Mesendoderm (in vitro differentiated cells): ENCODE measurements around the gene TSPEAR.

ENCODE experiments used
- DNase-seq: peaks from one replicate; pipeline ENCODE4 v3.0.0; 2013
- H2AK5ac ChIP-seq: 2 replicates; pipeline ENCODE4 v1.6.1; 2013; ENCODE audit warnings: low read length, inconsistent platforms
- H2BK120ac ChIP-seq: 2 replicates; pipeline ENCODE4 v1.6.1; 2013; ENCODE audit warnings: low read depth, mild to moderate bottlenecking, low read length, moderate library complexity, mixed read lengths
- H2BK15ac ChIP-seq: replicated peaks from 2 replicates; pipeline ENCODE4 v1.6.1; 2013; ENCODE audit warnings: low read depth, mild to moderate bottlenecking, moderate library complexity
- H2BK5ac ChIP-seq: 2 replicates; pipeline ENCODE4 v1.6.1; 2013; ENCODE audit warnings: low read length, inconsistent platforms
- H3K18ac ChIP-seq: 2 replicates; pipeline ENCODE4 v1.6.1; 2013; ENCODE audit warnings: mild to moderate bottlenecking, low read length, mixed read lengths
- H3K23ac ChIP-seq: one replicate; pipeline ENCODE4 v1.6.1; 2013; ENCODE audit warnings: low read length
- H3K27ac ChIP-seq: 2 replicates; pipeline ENCODE4 v1.5.1; 2013; ENCODE audit warnings: low read depth, mild to moderate bottlenecking, inconsistent platforms, low read length, moderate library complexity
- H3K27me3 ChIP-seq: 2 replicates; pipeline ENCODE4 v1.6.1; 2013; ENCODE audit warnings: low read length, control low read depth, mild to moderate bottlenecking, inconsistent platforms; ENCODE audit not compliant: insufficient read depth, poor library complexity
- H3K36me3 ChIP-seq: 2 replicates; pipeline ENCODE4 v1.6.1; 2013; ENCODE audit warnings: low read length, inconsistent platforms; ENCODE audit not compliant: control insufficient read depth, insufficient read depth
- H3K4ac ChIP-seq: one replicate; pipeline ENCODE4 v1.6.1; 2013; ENCODE audit warnings: low read depth, mild to moderate bottlenecking, low read length, moderate library complexity
- H3K4me1 ChIP-seq: 2 replicates; pipeline ENCODE4 v1.6.1; 2013; ENCODE audit warnings: low read depth, low read length, inconsistent platforms; ENCODE audit not compliant: control insufficient read depth
- H3K4me2 ChIP-seq: 2 replicates; pipeline ENCODE4 v1.6.1; 2013; ENCODE audit warnings: low read length
- H3K4me3 ChIP-seq: 2 replicates; pipeline ENCODE4 v1.5.1; 2013; ENCODE audit warnings: mild to moderate bottlenecking, low read length
- H3K56ac ChIP-seq: one replicate; pipeline ENCODE4 v1.6.1; 2013; ENCODE audit warnings: low read length
- H3K79me1 ChIP-seq: 2 replicates; pipeline ENCODE4 v1.6.1; 2013; ENCODE audit warnings: low read length, inconsistent platforms
- H3K79me2 ChIP-seq: 2 replicates; pipeline ENCODE4 v1.6.1; 2013; ENCODE audit warnings: mild to moderate bottlenecking, low read length; ENCODE audit not compliant: control insufficient read depth, insufficient read depth
- H3K9ac ChIP-seq: 2 replicates; pipeline ENCODE4 v1.6.1; 2013; ENCODE audit warnings: low read length, inconsistent platforms
- H4K5ac ChIP-seq: one replicate; pipeline ENCODE4 v1.6.1; 2013; ENCODE audit warnings: low read length
- H4K8ac ChIP-seq: one replicate; pipeline ENCODE4 v1.6.1; 2013; ENCODE audit warnings: low read depth, mild to moderate bottlenecking, control low read depth, low read length, moderate library complexity
- WGBS: extraction: QIAGEN DNeasy Blood & Tissue Kit; methylation state at CpG from one replicate; pipeline ENCODE4 v1.1.7; 2013; ENCODE audit warnings: low lambda C conversion rate, missing lambda C conversion rate; ENCODE audit not compliant: insufficient coverage; ENCODE audit errors: extremely low coverage; 5-methylcytosine and 5-hydroxymethylcytosine counted together

The TSPEAR gene

GRCh38 chr21:44502171-44502958 lies 209.0 kb downstream of the TSPEAR start:
- Histone ChIP-seq H3K36me3 (no peaks in the 10 kb centered on the region), H3K56ac (no peak overlapping the region), H3K27ac (no peak overlapping the region), H2BK15ac (no peak overlapping the region), H3K18ac (no peak overlapping the region), H3K4me2 (no peak overlapping the region), H3K27me3 (no peaks in the 10 kb centered on the region), H3K79me1 (no peaks in the 10 kb centered on the region), H2AK5ac (no peak overlapping the region), H3K4ac (no peak overlapping the region), H3K9ac (no peak overlapping the region), H3K23ac (no peak overlapping the region), H2BK120ac (no peak overlapping the region), H3K4me3 (no peak overlapping the region), H2BK5ac (no peak overlapping the region), H3K4me1 (no peaks in the 10 kb centered on the region), H4K5ac (no peak overlapping the region), H3K79me2 (no peaks in the 10 kb centered on the region), H4K8ac (no peak overlapping the region)
- WGBS, result no CpG with 5 or more reads among the region's 27 CpGs
- DNase-seq, result no peak

- Histone ChIP-seq H3K4me3 (no peak overlapping the region), H3K23ac (no peak overlapping the region), H3K4ac (no peak overlapping the region), H3K4me2 (no peak overlapping the region), H3K9ac (no peak overlapping the region), H3K4me1 (peaks cover 4% of the 10 kb centered on the region), H3K56ac (no peak overlapping the region), H4K8ac (no peak overlapping the region), H3K79me2 (no peaks in the 10 kb centered on the region), H3K79me1 (no peaks in the 10 kb centered on the region), H2BK120ac (no peak overlapping the region), H4K5ac (no peak overlapping the region), H2BK5ac (no peak overlapping the region), H3K18ac (no peak overlapping the region), H3K27ac (no peak overlapping the region), H2AK5ac (no peak overlapping the region), H3K36me3 (no peaks in the 10 kb centered on the region), H2BK15ac (no peak overlapping the region), H3K27me3 (no peaks in the 10 kb centered on the region)
- no CpG with 5 or more reads among the region's 19 CpGs for WGBS
- DNase-seq, result no peak
These were observed 211.3 kb downstream of the TSPEAR start for GRCh38 chr21:44500111-44500510.

GRCh38 chr21:44499631-44500030 lies 211.7 kb downstream of the TSPEAR start:
- Histone ChIP-seq H3K4ac (no peak overlapping the region), H3K56ac (no peak overlapping the region), H3K36me3 (no peaks in the 10 kb centered on the region), H3K4me1 (peaks cover 4% of the 10 kb centered on the region), H3K18ac (no peak overlapping the region), H3K79me2 (no peaks in the 10 kb centered on the region), H2BK15ac (no peak overlapping the region), H4K5ac (no peak overlapping the region), H2AK5ac (no peak overlapping the region), H3K9ac (no peak overlapping the region), H2BK120ac (no peak overlapping the region), H3K4me2 (no peak overlapping the region), H2BK5ac (no peak overlapping the region), H3K79me1 (no peaks in the 10 kb centered on the region), H3K4me3 (no peak overlapping the region), H3K27ac (no peak overlapping the region), H3K27me3 (no peaks in the 10 kb centered on the region), H3K23ac (no peak overlapping the region), H4K8ac (no peak overlapping the region)
- no CpG with 5 or more reads among the region's 23 CpGs for WGBS
- no peak for DNase-seq

- Histone ChIP-seq H3K27me3 (no peaks in the 10 kb centered on the region), H2AK5ac (no peak overlapping the region), H3K56ac (no peak overlapping the region), H3K79me1 (no peaks in the 10 kb centered on the region), H3K27ac (no peak overlapping the region), H3K4me1 (peaks cover 4% of the 10 kb centered on the region), H3K79me2 (no peaks in the 10 kb centered on the region), H3K9ac (no peak overlapping the region), H4K5ac (no peak overlapping the region), H3K4ac (no peak overlapping the region), H2BK15ac (no peak overlapping the region), H3K36me3 (no peaks in the 10 kb centered on the region), H4K8ac (no peak overlapping the region), H3K18ac (no peak overlapping the region), H2BK120ac (no peak overlapping the region), H3K4me2 (no peak overlapping the region), H2BK5ac (no peak overlapping the region), H3K23ac (no peak overlapping the region), H3K4me3 (no peak overlapping the region)
- WGBS, result no CpG with 5 or more reads among the region's 18 CpGs
- DNase-seq, result no peak
These were observed 212.2 kb downstream of the TSPEAR start for GRCh38 chr21:44499211-44499560.

GRCh38 chr21:44498280-44499210 lies 212.8 kb downstream of the TSPEAR start:
- no peak overlapping the region for H3K4me2 ChIP-seq
- no peak overlapping the region for H2AK5ac ChIP-seq
- H3K23ac ChIP-seq, result no peak overlapping the region
- no peak overlapping the region for H2BK120ac ChIP-seq
- H3K9ac ChIP-seq, result no peak overlapping the region
- H3K79me2 ChIP-seq, result no peaks in the 10 kb centered on the region
- no peak overlapping the region for H3K56ac ChIP-seq
- no peak overlapping the region for H2BK5ac ChIP-seq
- no peak overlapping the region for H2BK15ac ChIP-seq
- no peaks in the 10 kb centered on the region for H3K79me1 ChIP-seq
- no peak overlapping the region for H3K4ac ChIP-seq
- no peak overlapping the region for H3K27ac ChIP-seq
- no peak overlapping the region for H3K4me3 ChIP-seq
- DNase-seq, result no peak
- no peak overlapping the region for H4K8ac ChIP-seq
- no peak overlapping the region for H3K18ac ChIP-seq
- H4K5ac ChIP-seq, result no peak overlapping the region
- H3K27me3 ChIP-seq, result no peaks in the 10 kb centered on the region
- WGBS, result no CpG with 5 or more reads among the region's 27 CpGs
- H3K4me1 ChIP-seq, result peaks cover 4% of the 10 kb centered on the region
- H3K36me3 ChIP-seq, result no peaks in the 10 kb centered on the region
